ENCODE data around the gene SLC15A1. TPM values are rescaled to one million over a fixed set of nuclear protein-coding genes. Genes with fewer than 3 reads are reported as not detected.

SLC15A1 gene
- total RNA-seq, 2 donors from 2014 or later: not detected

GRCh38 chr13:98792321-98792720 is 39.8 kb upstream of the SLC15A1 start:
- Histone ChIP-seq H3K4me1 (no peaks in the 10 kb centered on the region), H3K27ac (no peak overlapping the region), H3K4me3 (no peak overlapping the region), H3K27me3 (no peaks in the 10 kb centered on the region), H3K36me3 (peaks cover 32% of the 10 kb centered on the region), H3K9me3 (no peaks in the 10 kb centered on the region)
- no peak for DNase-seq (ENCODE audit: low spot score)
- no peak for TF ChIP-seq CTCF (IDR thresholded peaks at IDR 0.05)

GRCh38 chr13:98791611-98792010 is 39.1 kb upstream of the SLC15A1 start:
- no peaks in the 10 kb centered on the region for H3K27me3 ChIP-seq
- no peak for TF ChIP-seq CTCF (IDR thresholded peaks at IDR 0.05)
- H3K27ac ChIP-seq: no peak overlapping the region
- no peak overlapping the region for H3K4me3 ChIP-seq
- DNase-seq (ENCODE audit: low spot score): no peak
- no peaks in the 10 kb centered on the region for H3K9me3 ChIP-seq
- no peaks in the 10 kb centered on the region for H3K4me1 ChIP-seq
- H3K36me3 ChIP-seq: peaks cover 26% of the 10 kb centered on the region

- no peak for TF ChIP-seq CTCF (IDR thresholded peaks at IDR 0.05)
- H3K36me3 ChIP-seq: no peaks in the 10 kb centered on the region
- H3K27ac ChIP-seq: no peak overlapping the region
- no peaks in the 10 kb centered on the region for H3K9me3 ChIP-seq
- DNase-seq (ENCODE audit: low spot score): no peak
- H3K4me3 ChIP-seq: no peak overlapping the region
- no peaks in the 10 kb centered on the region for H3K27me3 ChIP-seq
- no peaks in the 10 kb centered on the region for H3K4me1 ChIP-seq
Observed at GRCh38 chr13:98787996-98788395, 35.5 kb upstream of the SLC15A1 start.

- no peaks in the 10 kb centered on the region for H3K27me3 ChIP-seq
- H3K36me3 ChIP-seq: no peaks in the 10 kb centered on the region
- no peak overlapping the region for H3K4me3 ChIP-seq
- no peak for TF ChIP-seq CTCF (IDR thresholded peaks at IDR 0.05)
- no peaks in the 10 kb centered on the region for H3K9me3 ChIP-seq
- no peak overlapping the region for H3K27ac ChIP-seq
- no peaks in the 10 kb centered on the region for H3K4me1 ChIP-seq
- DNase-seq (ENCODE audit: low spot score): no peak
Observed at GRCh38 chr13:98787173-98787572, 34.7 kb upstream of the SLC15A1 start.

- no peak for DNase-seq (ENCODE audit: low spot score)
- Histone ChIP-seq H3K27ac (no peak overlapping the region), H3K36me3 (no peaks in the 10 kb centered on the region), H3K4me1 (no peaks in the 10 kb centered on the region), H3K27me3 (no peaks in the 10 kb centered on the region), H3K4me3 (no peak overlapping the region), H3K9me3 (no peaks in the 10 kb centered on the region)
- no peak for TF ChIP-seq CTCF (IDR thresholded peaks at IDR 0.05)
Observed at GRCh38 chr13:98786023-98786422, 33.6 kb upstream of the SLC15A1 start.

- no peak for TF ChIP-seq CTCF (IDR thresholded peaks at IDR 0.05)
- Histone ChIP-seq H3K9me3 (no peaks in the 10 kb centered on the region), H3K4me3 (no peak overlapping the region), H3K27ac (no peak overlapping the region), H3K27me3 (no peaks in the 10 kb centered on the region), H3K4me1 (no peaks in the 10 kb centered on the region), H3K36me3 (no peaks in the 10 kb centered on the region)
- no peak for DNase-seq (ENCODE audit: low spot score)
Observed at GRCh38 chr13:98785405-98785804, 32.9 kb upstream of the SLC15A1 start.
